Osteoblast (primary cell): ENCODE measurements around the gene SLC35A4. TPM values are rescaled to one million over a fixed set of nuclear protein-coding genes. Genes with fewer than 3 reads are reported as not detected.

ENCODE experiments used
- DNase-seq: peaks from one replicate; pipeline ENCODE4 v3.0.0; 2011; ENCODE audit warnings: low spot score, mixed read lengths; ENCODE audit not compliant: insufficient read length; ENCODE audit errors: missing footprints
- H2AFZ ChIP-seq: 2 replicates; pipeline ENCODE4 v1.6.0; 2011; ENCODE audit warnings: mild to moderate bottlenecking, low read length
- H3K27ac ChIP-seq: 2 replicates; pipeline ENCODE4 v1.5.1; 2011; ENCODE audit warnings: mild to moderate bottlenecking, low read depth, low read length, moderate library complexity
- H3K27me3 ChIP-seq: 2 replicates; pipeline ENCODE4 v1.6.0; 2012; ENCODE audit warnings: mild to moderate bottlenecking, control low read depth, inconsistent platforms, low read length, moderate library complexity; ENCODE audit not compliant: insufficient read depth
- H3K36me3 ChIP-seq: 2 replicates; pipeline ENCODE4 v1.5.1; 2011; ENCODE audit warnings: mild to moderate bottlenecking, low read length, control low read depth, moderate library complexity; ENCODE audit not compliant: insufficient read depth
- H3K4me1 ChIP-seq: 2 replicates; pipeline ENCODE4 v1.5.1; 2011; ENCODE audit warnings: mild to moderate bottlenecking, low read length, control low read depth, moderate library complexity; ENCODE audit not compliant: insufficient read depth
- H3K4me2 ChIP-seq: 2 replicates; pipeline ENCODE4 v1.6.0; 2011; ENCODE audit warnings: mild to moderate bottlenecking, low read length; ENCODE audit not compliant: insufficient read depth
- H3K4me3 ChIP-seq: fragments of 200-600 bp; sonication (generic); 3 replicates; pipeline ENCODE4 v1.5.1; 2012; ENCODE audit warnings: mild to moderate bottlenecking, low read length, inconsistent platforms; ENCODE audit not compliant: insufficient read depth
- H3K79me2 ChIP-seq: 2 replicates; pipeline ENCODE4 v1.6.0; 2012; ENCODE audit warnings: mild to moderate bottlenecking, low read length, control low read depth, inconsistent platforms; ENCODE audit not compliant: insufficient read depth
- H3K9me3 ChIP-seq: 2 replicates; pipeline ENCODE4 v1.5.1; 2011; ENCODE audit warnings: low read depth, low read length, control low read depth
- H4K20me1 ChIP-seq: 2 replicates; pipeline ENCODE4 v1.6.0; 2012; ENCODE audit warnings: mild to moderate bottlenecking, low read length, control low read depth; ENCODE audit not compliant: insufficient read depth
- CTCF ChIP-seq: IDR thresholded peaks from 2 replicates; pipeline ENCODE4 v1.5.1; 2011; ENCODE audit warnings: mild to moderate bottlenecking, low read depth, low read length, moderate library complexity; ENCODE audit errors: extremely low read depth
- total RNA-seq: library from RNA; depleted of rRNA; stranded (reverse); fragments of >200 nt; gene quantifications from 2 replicates; pipeline ENCODE4 v1.2.3, GENCODE V29; 2012

The SLC35A4 gene
- total RNA-seq, 1 donor = 20.6 TPM

- peaks cover 12% of the 10 kb centered on the region for H4K20me1 ChIP-seq
- H3K79me2 ChIP-seq = peaks cover 33% of the 10 kb centered on the region
- peaks cover 46% of the 10 kb centered on the region for H3K36me3 ChIP-seq
- no peaks in the 10 kb centered on the region for H3K27me3 ChIP-seq
- no peak overlapping the region for H2AFZ ChIP-seq
- H3K4me2 ChIP-seq = peak overlapping the region; percentile 84
- peak overlapping the region; percentile 85 for H3K27ac ChIP-seq
- no peaks in the 10 kb centered on the region for H3K9me3 ChIP-seq
- peak; percentile 8 for DNase-seq
- peaks cover 13% of the 10 kb centered on the region for H3K4me1 ChIP-seq
- peak overlapping the region; percentile 70 for H3K4me3 ChIP-seq
- no peak for TF ChIP-seq CTCF
Observed at GRCh38 chr5:140548300-140548688, 16.3 kb upstream of the SLC35A4 start.

GRCh38 chr5:140548791-140549190 lies 15.8 kb upstream of the SLC35A4 start:
- peaks cover 46% of the 10 kb centered on the region for H3K36me3 ChIP-seq
- H3K27me3 ChIP-seq = no peaks in the 10 kb centered on the region
- TF ChIP-seq CTCF = no peak
- peaks cover 17% of the 10 kb centered on the region for H4K20me1 ChIP-seq
- peaks cover 18% of the 10 kb centered on the region for H3K4me1 ChIP-seq
- no peak overlapping the region for H2AFZ ChIP-seq
- no peaks in the 10 kb centered on the region for H3K9me3 ChIP-seq
- peak overlapping the region; percentile 85 for H3K27ac ChIP-seq
- peaks cover 38% of the 10 kb centered on the region for H3K79me2 ChIP-seq
- peak; percentile 6 for DNase-seq
- H3K4me3 ChIP-seq = no peak overlapping the region
- H3K4me2 ChIP-seq = no peak overlapping the region

GRCh38 chr5:140549237-140550144 lies 15.1 kb upstream of the SLC35A4 start:
- no peaks in the 10 kb centered on the region for H3K9me3 ChIP-seq
- no peak overlapping the region for H3K4me2 ChIP-seq
- H3K79me2 ChIP-seq = peaks cover 45% of the 10 kb centered on the region
- H3K27me3 ChIP-seq = no peaks in the 10 kb centered on the region
- peaks cover 46% of the 10 kb centered on the region for H3K36me3 ChIP-seq
- peaks cover 22% of the 10 kb centered on the region for H4K20me1 ChIP-seq
- TF ChIP-seq CTCF = no peak
- H3K4me3 ChIP-seq = no peak overlapping the region
- no peak overlapping the region for H2AFZ ChIP-seq
- H3K4me1 ChIP-seq = peaks cover 25% of the 10 kb centered on the region
- peak overlapping the region; percentile 30 for H3K27ac ChIP-seq
- peak; percentile 34 for DNase-seq
